ENCODE data around the gene HSPA2.
"Not testable (repeated sequence)": the region's sequence is repeated elsewhere in the genome, so short reads cannot be mapped to it uniquely, and the experiment has no call there.

The HSPA2 gene

GRCh38 chr14:64515053-64515452 is 25.5 kb upstream of the HSPA2 start:
- DNase-seq: no peak

- DNase-seq: no peak
These were observed 23.6 kb upstream of the HSPA2 start for GRCh38 chr14:64516969-64517368.

GRCh38 chr14:64517667-64518066 is 22.9 kb upstream of the HSPA2 start:
- not testable (repeated sequence) for DNase-seq

DNA sequence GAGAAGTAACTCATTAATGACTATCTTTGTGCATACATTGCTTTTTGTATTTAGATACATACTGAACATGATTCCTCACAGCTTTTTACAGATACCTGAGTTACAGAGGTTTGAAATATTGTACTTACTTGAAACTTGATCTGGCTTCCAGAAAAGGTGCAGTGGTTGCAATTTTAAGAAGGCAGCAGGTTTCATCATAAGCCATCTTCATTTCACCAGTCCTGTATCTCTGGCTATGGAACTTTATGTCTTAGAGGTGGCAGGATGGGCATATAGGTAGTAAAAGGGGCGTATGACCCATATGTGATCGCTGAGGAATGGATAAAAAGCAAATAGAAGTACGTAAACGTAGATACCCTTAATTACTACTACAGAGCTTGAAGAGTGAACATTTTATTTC is 22.3 kb upstream of the HSPA2 start:
- no peak for DNase-seq

- DNase-seq: no peak
These were observed 19.8 kb upstream of the HSPA2 start for GRCh38 chr14:64520699-64521098.

DNA sequence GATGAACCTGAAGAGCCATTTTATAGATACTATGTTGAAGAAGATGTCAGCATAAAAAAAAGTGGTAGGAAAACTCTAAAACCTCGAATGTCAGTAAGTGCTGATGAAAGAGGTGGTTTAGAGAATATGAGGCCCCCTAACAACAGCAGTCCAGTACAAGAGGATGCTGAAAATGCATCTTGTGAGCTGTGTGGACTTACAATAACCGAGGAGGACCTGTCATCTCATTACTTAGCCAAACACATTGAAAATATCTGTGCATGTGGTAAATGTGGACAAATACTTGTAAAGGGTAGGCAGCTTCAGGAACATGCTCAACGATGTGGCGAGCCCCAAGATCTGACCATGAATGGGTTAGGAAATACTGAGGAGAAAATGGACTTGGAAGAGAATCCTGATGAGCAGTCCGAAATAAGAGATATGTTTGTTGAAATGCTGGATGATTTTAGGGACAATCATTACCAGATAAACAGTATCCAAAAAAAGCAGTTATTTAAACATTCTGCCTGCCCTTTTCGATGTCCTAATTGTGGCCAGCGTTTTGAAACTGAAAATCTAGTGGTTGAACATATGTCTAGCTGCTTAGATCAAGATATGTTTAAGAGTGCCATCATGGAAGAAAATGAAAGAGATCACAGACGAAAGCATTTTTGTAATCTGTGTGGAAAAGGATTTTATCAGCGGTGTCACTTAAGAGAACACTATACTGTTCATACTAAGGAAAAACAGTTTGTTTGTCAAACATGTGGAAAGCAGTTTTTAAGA is 17.8 kb upstream of the HSPA2 start:
- no peak for DNase-seq

- DNase-seq: no peak
These were observed 15.2 kb upstream of the HSPA2 start for GRCh38 chr14:64525354-64525753.

GRCh38 chr14:64531567-64531966 is 9.0 kb upstream of the HSPA2 start:
- DNase-seq: no peak

GRCh38 chr14:64536488-64537245 is 3.9 kb upstream of the HSPA2 start:
- DNase-seq: no peak

- DNase-seq: no peak
These were observed 875 bp downstream of the HSPA2 start for GRCh38 chr14:64541261-64541971.

DNA sequence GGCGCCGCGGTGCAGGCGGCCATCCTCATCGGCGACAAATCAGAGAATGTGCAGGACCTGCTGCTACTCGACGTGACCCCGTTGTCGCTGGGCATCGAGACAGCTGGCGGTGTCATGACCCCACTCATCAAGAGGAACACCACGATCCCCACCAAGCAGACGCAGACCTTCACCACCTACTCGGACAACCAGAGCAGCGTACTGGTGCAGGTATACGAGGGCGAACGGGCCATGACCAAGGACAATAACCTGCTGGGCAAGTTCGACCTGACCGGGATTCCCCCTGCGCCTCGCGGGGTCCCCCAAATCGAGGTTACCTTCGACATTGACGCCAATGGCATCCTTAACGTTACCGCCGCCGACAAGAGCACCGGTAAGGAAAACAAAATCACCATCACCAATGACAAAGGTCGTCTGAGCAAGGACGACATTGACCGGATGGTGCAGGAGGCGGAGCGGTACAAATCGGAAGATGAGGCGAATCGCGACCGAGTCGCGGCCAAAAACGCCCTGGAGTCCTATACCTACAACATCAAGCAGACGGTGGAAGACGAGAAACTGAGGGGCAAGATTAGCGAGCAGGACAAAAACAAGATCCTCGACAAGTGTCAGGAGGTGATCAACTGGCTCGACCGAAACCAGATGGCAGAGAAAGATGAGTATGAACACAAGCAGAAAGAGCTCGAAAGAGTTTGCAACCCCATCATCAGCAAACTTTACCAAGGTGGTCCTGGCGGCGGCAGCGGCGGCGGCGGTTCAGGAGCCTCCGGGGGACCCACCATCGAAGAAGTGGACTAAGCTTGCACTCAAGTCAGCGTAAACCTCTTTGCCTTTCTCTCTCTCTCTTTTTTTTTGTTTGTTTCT is 1.7 kb downstream of the HSPA2 start:
- no peak for DNase-seq

DNA sequence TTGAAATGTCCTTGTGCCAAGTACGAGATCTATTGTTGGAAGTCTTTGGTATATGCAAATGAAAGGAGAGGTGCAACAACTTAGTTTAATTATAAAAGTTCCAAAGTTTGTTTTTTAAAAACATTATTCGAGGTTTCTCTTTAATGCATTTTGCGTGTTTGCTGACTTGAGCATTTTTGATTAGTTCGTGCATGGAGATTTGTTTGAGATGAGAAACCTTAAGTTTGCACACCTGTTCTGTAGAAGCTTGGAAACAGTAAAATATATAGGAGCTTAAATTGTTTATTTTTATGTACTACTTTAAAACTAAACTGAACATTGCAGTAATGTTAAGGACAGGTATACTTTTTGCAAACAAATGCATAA is 2.3 kb downstream of the HSPA2 start:
- no peak for DNase-seq

GRCh38 chr14:64544607-64545312 is 4.2 kb downstream of the HSPA2 start:
- DNase-seq: no peak

- DNase-seq: no peak
These were observed 8.5 kb downstream of the HSPA2 start for GRCh38 chr14:64549016-64549415.

DNA sequence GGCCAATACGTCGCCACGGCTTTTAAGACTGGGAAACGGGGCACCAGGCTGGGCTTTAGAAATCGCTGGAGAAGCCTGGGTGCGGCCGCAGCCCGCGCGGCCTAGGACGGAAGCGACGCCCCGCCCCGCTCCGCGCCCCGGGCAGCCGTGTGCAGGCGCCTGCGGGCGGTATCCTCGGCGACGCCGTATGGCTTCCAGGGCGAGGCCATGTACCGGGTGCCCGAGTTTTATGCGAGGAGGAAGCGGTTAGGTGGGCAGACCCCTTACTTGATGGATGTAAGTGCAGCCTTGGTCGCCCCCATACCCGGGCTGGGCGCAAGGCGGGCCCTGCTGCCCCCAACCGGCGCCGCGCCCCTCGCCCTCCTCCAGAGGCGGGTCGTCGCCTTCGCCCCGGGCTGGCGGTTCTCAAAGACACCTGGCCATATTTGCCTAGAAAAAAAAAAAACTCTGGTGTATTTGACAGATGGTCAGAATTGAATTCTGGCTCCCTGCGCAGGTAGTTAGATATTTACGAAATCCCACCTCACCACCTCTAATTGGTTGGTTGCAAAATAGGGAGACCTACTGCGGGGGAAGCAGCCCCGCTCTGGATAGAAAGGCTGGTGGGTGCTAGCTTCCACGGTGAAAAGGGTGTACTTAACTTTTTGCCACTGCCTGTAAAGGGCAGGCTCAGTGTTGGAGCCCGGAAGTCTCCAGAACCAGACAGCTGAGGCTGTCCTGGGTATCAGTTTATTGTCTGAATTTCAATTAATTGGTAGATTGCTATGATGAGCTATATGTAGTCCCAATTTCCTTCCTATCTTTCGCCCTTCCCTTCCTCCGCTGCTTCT is 9.5 kb downstream of the HSPA2 start, which contains the start of gene PPP1R36:
Gene PPP1R36, plus strand, starts transcription at position 171 of the 830 bp plus-strand sequence. Its CDS starts 37 bp downstream, at position 208.
- no peak for DNase-seq

DNA sequence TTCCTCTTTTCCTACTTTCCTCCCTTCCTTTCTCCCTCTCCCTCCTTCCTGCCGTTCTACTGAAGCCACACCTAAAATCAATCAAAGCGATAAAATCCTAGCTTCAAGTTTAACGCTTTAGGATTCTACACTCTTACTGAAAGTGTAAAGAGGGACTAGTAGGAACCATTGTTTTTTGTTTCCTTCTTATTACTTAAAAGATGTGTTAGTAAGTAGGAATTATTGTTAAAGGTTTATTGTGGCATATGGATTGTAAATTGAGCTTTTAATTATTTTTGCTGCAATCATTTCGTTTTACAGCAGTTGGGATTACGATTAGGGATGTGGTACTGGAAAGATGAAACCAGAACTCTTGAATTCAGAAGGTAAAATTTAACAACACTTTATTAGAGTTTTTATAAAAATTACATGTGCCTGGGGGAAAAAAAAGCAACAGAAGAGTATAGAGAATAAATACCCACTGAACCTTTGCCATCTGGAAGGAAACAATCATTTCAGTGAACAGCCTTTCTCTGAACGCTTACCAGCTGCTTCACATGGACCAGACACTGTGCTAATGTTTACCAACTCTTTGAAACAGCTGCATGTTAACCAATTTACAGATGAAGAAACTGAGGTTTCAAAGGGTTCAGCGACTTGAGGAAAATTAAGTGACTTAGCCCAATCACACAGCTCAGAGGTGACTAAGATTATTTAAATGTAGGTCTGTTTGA is 10.2 kb downstream of the HSPA2 start:
- DNase-seq: no peak

GRCh38 chr14:64554556-64554955 is 14.0 kb downstream of the HSPA2 start:
- DNase-seq: no peak

DNA sequence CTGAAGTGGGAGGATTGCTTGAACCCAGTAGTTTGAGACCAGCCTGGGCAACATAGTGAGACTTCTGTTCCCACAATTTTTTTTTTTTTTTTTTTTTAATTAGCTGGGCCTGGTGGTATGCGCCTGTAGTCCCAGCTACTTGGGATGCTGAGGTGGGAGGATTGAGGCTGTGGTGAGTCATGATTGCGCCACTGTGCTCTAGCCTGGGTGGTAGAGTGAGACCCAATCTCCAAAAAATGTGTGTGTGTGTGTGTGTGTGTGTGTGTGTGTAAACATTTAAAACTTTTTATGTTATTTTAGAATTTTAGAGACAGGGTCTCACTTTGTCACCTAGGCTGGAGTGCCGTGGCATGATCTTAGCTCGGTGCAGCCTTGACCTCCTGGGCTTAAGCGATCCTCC is 16.0 kb downstream of the HSPA2 start:
- no peak for DNase-seq

GRCh38 chr14:64558216-64558615 is 17.7 kb downstream of the HSPA2 start:
- DNase-seq: not testable (repeated sequence)

GRCh38 chr14:64561631-64562030 is 21.1 kb downstream of the HSPA2 start:
- no peak for DNase-seq

Measured in activated CD4-positive, alpha-beta T cell treated with anti-CD3 and anti-CD28 coated beads for 1 hour (primary cell).